ENCODE results near the gene ANAPC2.

Gene ANAPC2

DNA sequence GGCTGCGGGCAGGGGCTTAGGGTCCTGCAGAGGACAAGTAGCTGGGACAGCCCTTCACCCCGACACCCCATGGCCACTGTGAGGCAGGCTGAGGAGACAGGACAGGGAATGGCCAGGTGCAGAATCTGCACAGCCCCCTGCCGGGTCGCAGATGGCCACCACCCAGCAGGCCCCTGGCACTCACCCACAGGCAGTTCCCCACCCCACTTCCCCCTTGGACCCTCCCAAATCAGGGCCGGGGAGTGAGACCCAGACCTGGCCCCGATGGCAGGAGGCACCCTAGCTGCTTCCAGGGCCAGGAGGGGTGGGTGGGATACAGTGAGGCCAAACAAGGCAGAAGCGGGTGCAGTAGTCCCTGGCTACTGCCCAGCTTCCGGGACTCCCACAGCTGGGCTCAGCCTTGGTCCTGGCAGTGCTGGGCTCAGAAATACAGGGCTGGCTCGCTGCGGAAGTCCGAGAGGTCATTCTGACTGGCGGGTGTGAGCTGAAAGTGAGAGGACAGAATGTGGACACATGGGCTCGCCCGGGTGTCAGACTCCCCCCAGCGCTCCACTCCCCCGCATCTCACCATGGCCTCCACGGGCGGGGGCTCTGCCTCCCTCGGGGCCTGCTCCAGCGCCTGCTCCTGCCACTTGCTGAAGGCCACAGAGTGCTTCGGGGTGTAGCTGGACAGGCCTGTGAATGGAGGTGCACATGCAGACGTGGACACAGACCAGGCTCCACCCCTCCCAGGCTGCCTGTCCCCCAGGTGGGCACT, 3.5 kb upstream of the ANAPC2 start:
- DNase-seq = no peak

DNA sequence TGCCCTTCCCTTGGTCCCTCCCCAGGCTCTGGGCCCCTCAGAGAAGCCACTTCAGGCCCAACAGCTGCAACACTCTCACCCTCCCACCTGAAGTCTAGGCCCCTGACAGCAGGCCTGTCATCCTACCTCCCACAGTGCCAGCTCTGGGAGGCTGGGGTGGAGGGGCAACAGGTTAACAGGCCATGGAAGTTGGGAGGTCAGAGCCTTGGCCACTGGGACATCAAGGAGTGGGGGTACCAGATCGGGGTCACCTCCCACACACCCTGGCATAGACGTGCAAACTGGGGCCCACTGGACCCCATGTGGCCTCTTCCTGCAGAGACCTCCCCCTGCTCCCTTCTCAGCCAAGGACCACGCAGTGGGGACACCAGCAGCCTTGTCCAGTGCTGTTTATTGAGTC, 2.9 kb upstream of the ANAPC2 start:
- no peak for DNase-seq

DNA sequence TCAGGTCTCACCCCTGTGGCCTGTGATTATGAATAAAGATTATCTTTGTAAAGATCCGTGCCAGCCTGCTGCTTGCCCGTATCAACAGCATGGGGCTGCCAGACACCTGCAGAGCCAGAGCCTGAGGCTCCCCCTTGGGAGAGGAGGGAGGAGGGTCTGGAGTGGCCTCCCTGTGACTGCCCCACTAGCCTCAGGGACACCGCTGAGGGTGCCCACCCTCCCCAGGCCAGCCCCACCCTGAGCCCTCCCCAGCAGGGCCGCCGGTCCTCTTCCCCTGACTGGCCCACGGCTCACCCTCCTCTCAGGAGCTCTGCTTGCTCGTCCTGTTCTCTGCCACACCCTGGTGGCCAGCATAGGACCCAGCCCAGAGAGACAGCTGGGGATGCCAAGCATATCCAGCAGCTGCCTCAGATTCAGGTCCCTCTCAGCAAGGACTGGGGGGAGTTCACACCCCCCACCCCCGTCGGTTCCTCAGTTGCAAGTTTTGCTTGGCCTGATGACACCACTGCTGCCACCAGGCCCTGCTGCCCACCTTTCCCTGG, 2.0 kb upstream of the ANAPC2 start:
- DNase-seq = no peak

DNA sequence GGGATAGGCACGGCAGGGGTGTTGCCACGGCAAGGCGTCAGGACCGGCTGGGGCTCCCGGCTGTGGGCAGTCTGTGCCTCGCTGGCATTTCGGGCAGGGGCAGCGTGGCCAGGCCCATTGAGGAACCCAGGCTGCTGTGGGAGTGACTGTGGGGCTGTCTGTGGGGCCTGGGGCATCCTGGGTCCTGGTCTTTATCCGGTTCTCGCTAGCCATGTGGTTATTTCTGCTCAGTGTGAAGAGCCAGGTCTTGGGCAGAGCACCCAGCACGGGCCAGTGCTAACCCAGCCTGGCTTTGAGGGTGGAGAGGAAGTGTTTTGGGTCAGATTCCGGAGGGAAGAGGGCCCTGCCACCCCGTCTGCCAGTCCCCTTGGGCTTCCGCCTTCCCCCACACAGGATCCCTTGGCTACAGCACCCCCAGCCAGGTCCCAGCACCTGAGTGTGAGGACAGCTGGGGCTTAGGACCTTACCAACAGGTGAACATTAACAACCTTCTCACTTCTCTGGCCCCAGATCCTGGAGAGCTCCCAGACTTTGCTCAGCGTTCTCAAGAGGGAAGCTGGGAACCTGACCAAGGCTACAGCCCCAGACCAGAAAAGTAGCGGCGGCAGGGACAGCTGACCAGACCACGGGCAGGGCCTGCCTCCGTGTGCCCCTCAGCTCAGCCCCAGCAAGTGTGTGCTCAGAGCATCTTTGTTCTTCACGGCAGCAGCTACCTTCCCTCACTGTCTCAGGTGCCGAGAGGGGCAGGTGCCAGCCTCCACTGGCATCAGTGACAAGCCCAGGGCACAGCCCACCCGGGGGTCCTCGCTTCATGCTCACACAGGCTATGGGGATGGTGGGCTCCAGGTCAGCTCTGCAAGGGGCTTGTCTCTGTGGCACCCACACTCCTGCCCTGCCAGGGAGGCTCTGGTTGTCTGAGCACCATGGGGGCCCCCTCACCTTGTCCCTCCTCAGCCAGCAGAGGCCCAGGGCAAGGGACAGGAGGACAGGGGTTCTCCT, 1.2 kb upstream of the ANAPC2 start:
- no peak for DNase-seq

DNA sequence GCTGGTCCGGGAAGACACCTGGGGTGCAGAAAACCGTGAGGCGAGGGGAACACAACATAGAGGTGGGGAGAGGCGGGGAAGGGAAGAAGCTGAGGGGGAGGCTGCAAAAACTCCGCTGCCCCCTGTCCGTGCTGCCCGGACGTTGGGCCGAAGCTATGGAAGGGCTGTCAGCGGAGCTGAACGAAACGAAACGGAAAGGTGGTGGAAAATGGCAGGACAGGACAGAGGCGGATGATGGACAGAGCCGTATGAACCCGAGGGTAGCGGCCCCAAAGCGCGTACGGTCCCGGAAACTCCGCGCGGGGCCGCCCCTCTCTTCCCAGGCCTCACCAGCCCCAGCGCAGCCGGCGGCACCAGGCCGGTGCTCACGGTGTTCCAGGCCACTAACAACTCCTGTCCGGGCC, 272 bp downstream of the ANAPC2 start:
- DNase-seq = no peak

DNA sequence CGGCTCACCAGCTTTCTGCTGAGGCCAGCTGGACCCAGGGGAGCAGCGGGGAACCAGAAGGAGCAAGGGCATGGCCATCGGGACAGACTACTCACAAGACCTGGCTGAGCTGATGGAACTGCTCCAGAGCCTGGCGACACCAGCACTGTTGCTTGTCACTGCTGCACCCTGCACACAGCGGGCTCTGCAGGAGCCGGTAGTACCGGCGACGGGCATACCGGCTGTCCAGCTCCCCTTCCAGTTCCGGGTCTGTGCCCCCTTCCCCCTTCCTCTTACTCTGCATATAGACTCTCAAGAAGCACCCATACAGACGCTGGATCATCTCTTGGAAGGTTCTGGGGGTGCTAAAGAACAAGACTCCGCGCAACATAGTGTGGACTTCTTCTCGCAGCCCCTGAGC, 974 bp downstream of the ANAPC2 start:
- no peak for DNase-seq

DNA sequence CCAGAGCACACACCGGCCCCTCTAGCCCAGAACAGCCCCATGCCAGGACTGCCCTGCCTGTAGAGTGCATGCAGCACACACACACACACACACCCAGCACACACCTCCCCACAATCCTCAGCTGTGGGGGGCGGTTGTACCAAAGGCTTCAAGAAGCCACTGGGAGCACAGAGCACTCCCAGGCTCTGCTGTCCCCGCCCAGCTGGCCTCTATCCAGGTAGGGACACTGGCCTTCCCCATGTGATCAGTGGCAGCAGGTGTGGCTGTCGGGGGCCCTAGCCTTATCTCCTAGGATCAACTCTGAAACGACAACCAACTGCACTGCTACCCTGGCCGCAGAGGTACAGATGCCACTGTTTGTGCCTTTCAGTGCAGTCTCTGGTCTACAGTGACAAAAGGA, 2.0 kb downstream of the ANAPC2 start:
- DNase-seq = no peak

DNA sequence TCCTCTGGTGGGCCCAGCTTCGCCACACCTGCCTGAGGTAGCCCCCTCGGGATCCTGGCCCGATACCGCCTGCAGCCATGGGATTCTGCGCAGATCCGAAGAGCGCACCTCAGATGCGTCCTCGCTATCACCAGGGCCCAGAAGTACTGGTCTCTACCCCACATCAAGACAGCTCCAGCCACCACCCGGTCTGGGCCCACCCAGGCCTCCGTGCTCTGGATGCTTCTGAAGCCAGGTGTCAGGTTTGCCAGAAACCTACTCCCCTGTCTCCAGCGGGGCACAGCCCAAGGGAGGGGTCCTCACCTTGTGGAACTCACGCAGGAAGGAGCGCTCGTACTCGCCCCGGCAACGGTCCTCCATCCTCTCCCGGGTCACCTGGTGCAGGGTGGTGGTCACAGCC, 2.4 kb downstream of the ANAPC2 start:
- no peak for DNase-seq

DNA sequence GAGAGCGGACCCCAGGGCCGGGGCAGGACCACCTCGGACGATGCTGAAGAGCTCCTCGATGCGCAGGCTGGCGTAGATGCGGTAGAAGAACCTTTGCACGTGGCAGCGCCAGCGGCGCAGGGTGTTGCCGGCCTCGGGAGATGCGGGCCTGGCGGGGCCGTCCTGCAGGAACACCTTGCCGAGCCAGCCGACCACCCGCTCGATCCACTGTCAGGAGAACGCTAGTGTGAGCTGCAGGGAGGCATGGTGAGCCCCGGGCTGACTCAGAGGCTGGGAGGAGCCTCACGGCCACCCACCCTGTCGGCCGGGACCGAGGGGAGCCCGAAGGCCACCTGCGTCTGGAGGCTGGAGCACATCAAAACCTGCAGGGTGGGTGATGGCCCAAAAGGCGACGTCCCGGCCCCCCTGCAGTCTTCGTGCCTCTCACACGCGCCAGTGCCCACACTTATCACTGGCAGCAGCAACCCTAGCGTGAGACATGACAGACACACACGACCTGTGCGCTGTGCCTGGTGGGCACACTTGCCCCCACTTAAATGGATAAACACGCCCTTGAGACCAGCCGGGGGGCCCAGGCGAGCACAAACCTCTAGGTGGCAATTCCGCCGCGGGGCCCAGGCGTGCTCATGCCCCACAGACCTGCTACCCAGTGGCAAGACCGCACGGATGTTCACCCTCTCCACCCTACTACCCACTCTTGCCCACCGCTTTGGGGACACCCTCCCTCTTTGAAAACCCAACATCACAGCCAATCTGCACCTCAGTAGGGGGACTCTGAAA, 3.3 kb downstream of the ANAPC2 start:
- no peak for DNase-seq

DNA sequence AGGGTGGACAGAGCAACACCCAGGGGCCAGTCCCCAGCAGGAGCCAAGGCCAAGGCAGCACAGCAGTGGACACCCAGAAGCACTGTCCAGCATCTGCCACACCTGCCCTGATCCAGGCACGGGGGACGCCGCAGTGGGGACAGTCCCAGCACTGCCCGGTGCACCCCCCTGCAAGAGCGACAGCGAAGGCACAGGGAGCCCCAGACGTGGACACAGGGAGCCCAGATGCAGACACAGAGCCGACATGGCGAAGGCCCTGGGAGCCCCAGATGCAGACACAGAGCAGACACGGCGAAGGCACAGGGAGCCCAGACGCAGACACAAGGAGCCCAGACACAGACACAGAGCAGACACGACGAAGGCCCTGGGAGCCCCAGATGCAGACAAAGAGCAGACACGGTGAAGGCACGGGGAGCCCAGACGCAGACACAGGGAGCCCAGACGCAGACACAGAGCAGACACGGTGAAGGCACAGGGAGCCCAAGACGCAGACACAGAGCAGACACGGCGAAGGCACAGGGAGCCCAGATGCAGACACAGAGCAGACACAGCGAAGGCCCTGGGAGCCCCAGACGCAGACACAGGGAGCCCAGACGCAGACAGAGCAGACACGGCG, 4.3 kb downstream of the ANAPC2 start:
- no peak for DNase-seq

DNA sequence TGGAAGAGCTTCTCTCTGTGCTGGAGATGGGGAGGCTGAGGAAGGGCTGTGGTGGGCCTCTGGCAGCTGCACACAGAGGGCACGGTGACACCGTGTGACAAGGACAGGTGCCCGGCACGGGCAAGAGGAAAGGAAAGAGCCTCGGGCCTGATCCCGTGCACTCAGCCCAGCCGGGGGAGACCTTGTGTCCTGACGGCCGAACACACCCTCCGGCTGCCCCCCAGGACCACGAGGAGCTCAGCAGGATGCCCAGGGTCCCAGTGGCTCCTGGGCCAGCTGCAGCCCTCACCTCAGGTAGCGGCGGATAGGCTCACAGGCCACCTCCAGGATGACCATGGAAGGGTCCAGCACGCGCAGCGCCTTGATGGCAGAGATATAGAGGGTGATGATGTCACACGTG, 5.5 kb downstream of the ANAPC2 start:
- no peak for DNase-seq

DNA sequence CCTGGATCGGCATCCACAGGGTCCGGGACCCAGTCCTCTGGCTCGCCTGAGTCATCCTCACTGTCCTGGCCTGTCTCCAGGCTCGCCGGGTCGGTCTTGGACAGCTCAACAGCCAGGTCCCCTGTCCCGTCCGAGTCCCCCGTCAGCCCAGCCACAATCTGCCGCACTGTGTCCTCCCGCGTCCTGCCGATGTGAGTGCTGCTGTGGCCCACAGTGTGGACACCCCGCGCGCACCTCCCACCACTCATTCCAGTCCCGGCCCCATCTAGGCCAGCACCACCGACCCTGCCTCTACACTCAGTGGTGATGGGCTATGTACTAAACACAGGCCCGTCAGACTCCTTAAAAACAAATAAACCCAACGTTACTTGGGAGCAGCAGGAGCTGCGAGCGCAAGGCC, 6.7 kb downstream of the ANAPC2 start:
- no peak for DNase-seq

DNA sequence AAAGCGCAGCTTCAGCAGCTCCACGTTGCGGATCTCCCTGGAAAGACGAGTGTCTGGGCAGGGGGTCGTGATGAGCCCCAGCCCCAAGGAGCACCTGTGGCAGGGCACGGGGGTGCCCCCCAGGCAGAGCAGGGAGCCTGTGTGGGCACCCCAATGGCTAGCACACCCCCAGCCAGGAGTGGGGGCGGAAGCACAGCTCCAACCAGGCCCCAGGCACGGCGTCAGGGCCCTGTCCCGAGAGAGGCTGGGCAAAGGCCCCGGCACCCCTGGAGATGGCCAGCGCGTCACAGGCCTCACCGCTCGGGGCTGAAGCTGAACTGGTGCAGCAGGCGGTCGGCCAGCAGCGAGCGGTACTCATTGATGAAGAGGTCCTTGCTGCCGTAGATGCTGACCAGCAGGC, 7.9 kb downstream of the ANAPC2 start:
- DNase-seq = no peak

DNA sequence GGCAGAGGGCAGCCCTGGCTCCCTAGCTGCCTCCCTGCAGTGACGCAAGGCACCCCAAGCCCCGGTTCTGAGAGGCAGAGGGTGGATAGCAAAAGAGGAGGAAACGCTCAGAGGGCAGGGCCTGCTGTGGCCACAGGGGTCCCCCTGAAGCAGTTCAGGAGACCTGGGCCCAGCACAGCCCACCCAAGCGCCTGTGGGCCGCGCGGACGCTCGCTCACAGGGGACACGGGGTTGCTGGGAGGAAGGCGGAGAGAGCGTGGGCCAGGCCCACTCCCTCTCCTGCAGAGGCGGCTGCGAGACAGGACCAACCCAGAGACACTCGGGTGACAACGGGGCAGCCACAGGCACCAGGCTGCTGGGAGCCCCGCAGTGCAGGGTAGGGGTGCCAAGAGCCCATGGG, 8.6 kb downstream of the ANAPC2 start:
- no peak for DNase-seq

DNA sequence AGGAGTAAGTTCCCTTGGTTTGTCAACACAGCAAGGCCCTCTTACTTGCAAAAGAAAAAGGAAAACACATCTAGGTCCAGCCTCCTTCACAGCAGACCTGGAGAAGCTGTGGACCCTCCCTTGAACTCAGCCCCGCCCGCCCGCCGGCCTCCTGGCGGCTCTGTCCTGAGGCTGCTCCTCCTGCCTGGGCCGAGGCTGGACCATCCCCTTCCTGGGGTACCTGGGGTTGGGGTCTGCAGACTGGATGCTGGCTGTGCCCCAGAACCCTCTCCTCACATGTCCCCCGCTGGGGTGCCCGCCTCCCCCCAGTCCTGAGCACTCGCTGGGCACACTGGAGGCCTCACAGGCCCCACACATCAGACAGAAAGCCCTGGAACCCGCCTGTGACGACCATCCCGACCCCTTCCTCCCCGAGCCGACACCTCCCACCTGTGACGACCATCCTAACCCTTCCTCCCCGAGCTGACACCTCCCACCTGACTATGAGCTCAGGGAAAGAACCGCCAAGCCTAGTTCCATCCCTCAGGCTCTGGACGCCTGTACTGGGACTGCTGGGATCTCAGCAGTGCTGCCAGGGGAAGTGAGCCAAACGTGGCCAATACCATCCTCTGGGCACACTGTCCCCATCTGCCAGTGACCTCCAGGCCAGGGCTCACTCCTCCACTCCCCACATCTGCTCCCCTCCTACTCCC, 9.3 kb downstream of the ANAPC2 start:
- DNase-seq = no peak

DNA sequence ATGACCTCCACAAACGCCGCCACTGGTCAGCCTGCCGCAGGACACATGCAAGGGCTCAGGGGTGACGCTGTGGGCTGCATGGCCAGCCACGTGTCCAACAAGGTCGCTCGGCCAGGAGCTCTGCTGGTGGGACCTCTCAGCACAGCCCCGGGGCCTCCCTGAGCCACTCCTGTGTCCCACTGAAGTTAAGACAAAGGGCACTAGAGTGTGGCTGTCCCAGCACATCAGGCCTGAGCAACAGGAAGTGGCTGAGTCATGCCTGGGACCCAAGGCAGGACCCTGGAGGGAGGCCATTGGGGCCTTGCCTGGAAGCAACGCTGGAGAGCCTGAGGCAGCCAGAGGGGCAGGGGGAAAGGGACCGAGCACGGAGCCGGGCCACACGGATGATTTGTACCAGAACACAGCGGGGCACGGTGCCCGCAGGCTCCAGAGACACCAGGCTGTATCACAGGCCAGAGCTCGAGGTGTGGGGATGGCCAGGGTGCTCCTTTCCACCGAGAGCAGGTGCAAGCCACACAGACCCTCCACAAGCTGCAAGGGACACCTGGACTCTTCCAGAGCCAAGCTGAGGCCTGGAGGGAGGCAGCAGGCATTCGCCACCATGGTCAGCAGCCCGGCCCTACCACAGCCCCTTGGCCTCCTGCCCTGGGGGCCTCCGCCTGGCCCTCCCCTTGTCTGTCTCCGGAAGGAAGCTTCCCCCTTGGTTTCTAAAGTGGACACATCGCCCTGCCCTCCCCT, 10.0 kb downstream of the ANAPC2 start:
- DNase-seq = no peak

DNA sequence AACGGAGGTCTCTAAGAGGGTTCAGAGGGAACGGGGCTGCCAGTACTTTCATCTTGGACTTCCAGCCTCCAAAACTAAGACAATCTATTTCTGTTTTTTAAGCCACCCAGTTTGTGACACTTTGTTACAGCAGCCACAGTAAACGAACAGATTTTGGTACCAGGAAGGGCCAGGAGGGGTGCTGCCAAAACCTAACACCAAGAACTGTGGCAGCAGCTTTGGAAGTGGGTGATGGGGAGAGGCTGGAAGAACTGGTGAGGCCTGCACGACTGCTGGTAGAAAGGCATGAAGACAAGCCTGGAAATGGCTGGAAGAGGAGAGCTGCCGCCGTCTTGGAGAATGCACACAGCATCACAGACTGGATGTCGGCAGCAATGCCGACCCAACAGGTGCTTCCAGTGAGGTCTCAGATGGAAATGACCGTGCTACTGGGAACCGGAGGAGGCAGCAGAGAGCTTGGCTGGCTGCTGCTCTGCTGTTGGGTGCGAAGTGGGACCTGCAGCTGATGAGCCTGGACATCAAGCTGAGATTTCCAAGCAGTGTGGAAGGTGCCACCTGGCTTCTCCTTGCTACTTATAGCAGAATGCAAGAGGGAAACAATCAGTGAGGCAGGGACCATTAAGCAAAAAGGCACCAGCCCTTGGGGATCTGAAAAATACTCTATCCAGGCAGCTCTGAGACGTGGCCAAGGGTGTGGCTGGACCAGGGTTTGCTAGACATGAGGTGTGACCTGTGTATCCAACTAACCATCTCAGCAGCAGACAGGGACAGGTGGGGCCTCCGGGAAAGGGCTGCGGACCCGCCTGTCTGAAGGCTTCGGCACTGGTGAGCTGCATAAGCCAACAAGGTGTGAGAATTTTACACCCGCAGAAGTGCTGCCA, 11.8 kb downstream of the ANAPC2 start:
- DNase-seq = no peak

DNA sequence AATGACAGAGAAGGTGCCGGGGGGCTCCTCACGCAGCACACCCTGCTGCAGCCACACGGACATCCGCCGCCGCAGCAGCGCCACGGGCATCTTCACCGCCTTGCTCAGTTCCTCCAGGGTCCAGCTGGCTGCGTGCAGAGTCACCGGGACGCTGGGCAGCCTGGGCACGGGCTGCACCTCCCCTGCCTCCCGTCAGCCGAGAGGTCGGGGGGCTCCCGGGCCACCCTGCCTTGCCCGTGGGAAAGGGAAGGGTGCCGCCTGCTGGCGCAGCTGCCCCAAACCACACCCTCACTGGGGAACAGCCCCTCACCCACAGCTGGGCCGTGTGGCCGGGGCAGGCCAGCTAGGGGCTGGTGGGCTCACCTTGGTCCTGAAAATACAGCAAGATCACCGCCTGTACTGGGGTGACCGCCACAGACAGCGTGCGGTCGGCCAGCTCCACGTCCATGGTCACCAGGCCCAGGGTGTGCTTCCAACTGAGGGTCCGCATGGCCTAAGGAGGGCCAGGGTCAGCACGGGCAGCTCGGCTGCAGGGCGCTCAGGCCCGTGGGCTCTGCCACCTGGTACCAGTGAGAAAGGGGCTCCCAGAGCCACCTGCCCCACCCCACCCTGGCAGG, 12.9 kb downstream of the ANAPC2 start:
- DNase-seq = no peak

DNA sequence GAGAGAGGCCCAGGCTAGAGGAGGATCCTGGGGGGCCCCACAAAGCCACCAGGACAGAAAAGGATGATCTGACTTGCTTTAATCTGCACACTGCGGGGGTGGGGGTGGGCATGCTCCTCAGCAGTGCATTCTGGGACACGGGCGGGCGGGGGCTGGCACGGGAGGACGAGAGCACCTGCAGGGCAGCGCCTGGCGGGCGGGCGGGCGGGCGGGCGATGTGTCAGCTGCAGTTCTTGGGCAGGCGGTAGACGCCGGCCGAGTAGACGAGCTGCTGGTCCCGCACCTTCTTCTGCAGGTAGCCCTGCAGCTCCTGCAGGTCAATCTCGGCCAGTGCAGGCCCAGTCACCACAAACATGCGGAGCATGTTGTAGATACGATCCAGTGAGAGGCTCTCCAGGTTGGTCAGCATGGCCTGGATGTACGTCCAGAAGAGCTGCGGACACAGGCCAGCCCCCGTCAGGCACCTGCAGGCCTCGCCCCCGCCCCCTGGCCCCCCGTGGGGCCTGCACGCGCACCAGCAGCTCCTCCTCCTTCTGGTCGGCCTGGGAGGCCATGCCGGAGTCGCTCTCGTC, 13.6 kb downstream of the ANAPC2 start:
- no peak for DNase-seq

All from fibroblast of skin of abdomen (primary cell).